ENCODE data around the gene ABL1. TPM values are rescaled to one million over a fixed set of nuclear protein-coding genes. Genes with fewer than 3 reads are reported as not detected.
"Not testable (repeated sequence)": the region's sequence is repeated elsewhere in the genome, so short reads cannot be mapped to it uniquely, and the experiment has no call there.

The ABL1 gene
- total RNA-seq, 1 donor from 2014 or later = 113 TPM

DNA sequence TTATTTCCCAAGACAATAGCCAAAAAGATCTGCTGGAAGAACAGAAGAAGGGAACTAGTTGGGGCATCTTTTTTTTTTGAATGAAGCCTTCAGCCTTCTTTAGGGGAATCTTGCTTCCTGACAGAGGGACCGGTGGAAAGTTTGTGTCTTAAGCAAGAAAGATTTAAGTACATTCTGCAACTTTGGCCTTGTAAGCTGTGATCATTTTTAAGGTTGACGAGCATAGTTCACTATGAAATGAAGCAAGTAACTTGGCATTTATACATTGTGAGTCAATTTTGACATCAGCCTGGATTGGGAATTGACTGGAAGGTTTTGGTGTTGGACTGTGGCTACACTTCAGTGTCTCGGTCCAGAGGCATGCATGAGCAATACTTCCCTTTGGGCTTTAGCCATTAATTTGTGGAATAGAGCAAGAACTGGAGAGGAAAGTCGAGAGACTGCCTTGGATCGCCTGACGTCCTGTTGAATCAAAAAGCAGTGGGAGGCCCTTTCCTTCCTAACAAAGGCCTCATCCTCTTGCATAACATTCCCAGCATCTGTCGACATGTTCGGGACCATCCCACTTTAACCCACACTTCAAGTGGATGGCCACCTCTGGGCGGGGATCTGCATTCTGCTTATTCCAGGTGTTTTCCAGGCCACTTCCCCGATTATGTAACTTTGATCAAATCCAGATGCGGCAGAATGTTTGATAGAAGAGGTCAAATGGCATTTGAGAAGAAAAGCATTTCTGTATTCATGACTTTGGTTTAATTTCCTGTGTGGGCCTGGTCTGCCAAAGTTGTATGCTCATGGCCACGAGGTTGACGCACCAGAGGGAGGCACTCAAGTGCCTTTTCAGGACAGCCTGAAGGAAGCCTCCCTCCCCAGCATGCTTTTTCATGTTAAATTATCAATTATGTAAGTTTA lies 12.5 kb downstream of the ABL1 start:
- Mint-ChIP-seq H3K4me1 (ENCODE audit: low read depth) (peaks cover 28% of the 10 kb centered on the region), H3K9me3 (ENCODE audit: low read depth) (no peaks in the 10 kb centered on the region), H3K27me3 (no peaks in the 10 kb centered on the region), H3K36me3 (ENCODE audit: insufficient read depth) (peaks cover 6% of the 10 kb centered on the region), H3K4me3 (ENCODE audit: low read depth) (no peak overlapping the region), H3K27ac (peak overlapping the region; percentile 76)
- TF ChIP-seq, protein P1, sequence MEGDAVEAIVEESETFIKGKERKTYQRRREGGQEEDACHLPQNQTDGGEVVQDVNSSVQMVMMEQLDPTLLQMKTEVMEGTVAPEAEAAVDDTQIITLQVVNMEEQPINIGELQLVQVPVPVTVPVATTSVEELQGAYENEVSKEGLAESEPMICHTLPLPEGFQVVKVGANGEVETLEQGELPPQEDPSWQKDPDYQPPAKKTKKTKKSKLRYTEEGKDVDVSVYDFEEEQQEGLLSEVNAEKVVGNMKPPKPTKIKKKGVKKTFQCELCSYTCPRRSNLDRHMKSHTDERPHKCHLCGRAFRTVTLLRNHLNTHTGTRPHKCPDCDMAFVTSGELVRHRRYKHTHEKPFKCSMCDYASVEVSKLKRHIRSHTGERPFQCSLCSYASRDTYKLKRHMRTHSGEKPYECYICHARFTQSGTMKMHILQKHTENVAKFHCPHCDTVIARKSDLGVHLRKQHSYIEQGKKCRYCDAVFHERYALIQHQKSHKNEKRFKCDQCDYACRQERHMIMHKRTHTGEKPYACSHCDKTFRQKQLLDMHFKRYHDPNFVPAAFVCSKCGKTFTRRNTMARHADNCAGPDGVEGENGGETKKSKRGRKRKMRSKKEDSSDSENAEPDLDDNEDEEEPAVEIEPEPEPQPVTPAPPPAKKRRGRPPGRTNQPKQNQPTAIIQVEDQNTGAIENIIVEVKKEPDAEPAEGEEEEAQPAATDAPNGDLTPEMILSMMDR (IDR thresholded peaks at IDR 0.05; ENCODE audit: unreplicated experiment) = no peak
- no peak for DNase-seq (ENCODE audit: low spot score, unreplicated experiment)

DNA sequence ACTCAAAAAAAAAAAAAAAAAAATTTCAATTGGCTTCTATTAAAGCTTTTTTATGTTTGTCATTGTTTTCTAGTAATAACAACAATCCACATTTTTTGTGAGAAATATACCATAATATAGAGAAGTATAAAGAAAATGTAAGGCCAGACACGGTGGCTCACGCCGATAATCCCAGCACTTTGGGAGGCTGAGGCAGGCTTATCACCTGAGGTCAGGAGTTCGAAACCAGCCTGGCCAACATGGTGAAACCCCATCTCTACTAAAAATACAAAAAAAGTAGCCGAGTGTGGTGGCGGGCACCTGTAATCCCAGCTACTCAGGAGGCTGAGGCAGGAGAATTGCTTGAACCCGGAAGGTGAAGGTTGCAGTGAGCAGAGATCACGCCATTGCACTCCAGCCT lies 13.5 kb downstream of the ABL1 start:
- peaks cover 22% of the 10 kb centered on the region for H3K4me1 Mint-ChIP-seq (ENCODE audit: low read depth)
- not testable (repeated sequence) for H3K4me3 Mint-ChIP-seq (ENCODE audit: low read depth); H3K27me3 Mint-ChIP-seq; H3K27ac Mint-ChIP-seq; H3K9me3 Mint-ChIP-seq (ENCODE audit: low read depth); H3K36me3 Mint-ChIP-seq (ENCODE audit: insufficient read depth); DNase-seq (ENCODE audit: low spot score, unreplicated experiment)

DNA sequence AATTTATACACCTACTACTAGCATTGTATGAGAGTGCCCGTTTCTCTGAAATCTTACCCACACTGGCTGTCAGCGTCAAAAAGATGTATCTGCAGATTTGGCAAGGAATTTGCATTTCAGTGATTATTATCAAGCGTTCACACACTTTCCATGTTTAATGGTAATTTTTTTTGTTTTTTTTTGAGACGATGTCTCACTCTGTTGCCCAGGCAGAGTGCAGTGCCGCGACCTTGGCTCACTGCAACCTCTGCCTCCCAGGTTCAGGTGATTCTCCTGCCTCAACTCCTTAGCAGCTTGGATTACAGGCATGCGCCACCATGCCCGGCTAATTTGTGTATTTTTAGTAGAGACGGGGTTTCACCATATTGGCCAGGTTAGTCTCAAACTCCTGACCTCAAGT lies 14.3 kb downstream of the ABL1 start:
- DNase-seq (ENCODE audit: low spot score, unreplicated experiment) = no peak
- Mint-ChIP-seq H3K4me1 (ENCODE audit: low read depth) (peaks cover 15% of the 10 kb centered on the region), H3K27ac (no peak overlapping the region), H3K27me3 (no peaks in the 10 kb centered on the region), H3K9me3 (ENCODE audit: low read depth) (no peaks in the 10 kb centered on the region), H3K36me3 (ENCODE audit: insufficient read depth) (peaks cover 12% of the 10 kb centered on the region), H3K4me3 (ENCODE audit: low read depth) (no peak overlapping the region)
- TF ChIP-seq, protein P1 (IDR thresholded peaks at IDR 0.05; ENCODE audit: unreplicated experiment) = no peak

DNA sequence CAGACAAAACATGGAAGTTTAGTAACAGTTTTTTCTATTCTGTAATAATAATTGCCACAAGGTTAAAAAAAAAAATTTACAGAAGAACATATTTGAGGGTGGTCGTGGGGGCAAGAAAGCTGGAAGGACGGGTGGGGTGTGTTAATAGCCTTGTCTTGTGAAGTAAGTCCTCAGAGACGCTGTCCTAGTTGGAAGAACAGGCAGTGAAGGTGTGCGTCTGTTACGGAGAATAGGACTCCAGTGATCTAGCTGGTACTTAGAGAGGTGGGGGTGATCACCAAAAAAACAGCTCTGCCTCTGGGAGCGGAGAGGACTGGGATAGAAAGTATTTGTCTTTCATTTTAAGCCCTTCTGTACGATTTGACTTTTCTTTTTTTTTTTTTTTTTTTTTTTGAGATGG lies 17.7 kb downstream of the ABL1 start:
- Mint-ChIP-seq H3K27me3 (no peaks in the 10 kb centered on the region), H3K27ac (peak overlapping the region; percentile 19), H3K9me3 (ENCODE audit: low read depth) (no peaks in the 10 kb centered on the region), H3K4me1 (ENCODE audit: low read depth) (peaks cover under 1% of the 10 kb centered on the region), H3K36me3 (ENCODE audit: insufficient read depth) (peaks cover 16% of the 10 kb centered on the region), H3K4me3 (ENCODE audit: low read depth) (no peak overlapping the region)
- TF ChIP-seq, protein P1 (IDR thresholded peaks at IDR 0.05; ENCODE audit: unreplicated experiment) = no peak
- DNase-seq (ENCODE audit: low spot score, unreplicated experiment) = no peak

DNA sequence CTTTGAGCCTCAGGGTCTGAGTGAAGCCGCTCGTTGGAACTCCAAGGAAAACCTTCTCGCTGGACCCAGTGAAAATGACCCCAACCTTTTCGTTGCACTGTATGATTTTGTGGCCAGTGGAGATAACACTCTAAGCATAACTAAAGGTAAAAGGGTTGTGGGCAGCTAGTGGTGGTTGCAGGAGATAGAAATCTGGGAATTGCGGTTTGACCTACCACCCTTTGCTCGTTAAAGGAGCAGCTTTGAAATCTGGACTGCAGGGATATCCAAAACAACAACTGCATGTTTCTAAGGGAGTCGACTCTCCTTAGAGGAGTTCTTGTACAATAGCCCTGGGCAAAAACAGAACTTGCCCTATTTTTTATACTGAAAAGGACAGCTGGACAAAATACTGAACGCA lies 19.0 kb downstream of the ABL1 start:
- no peaks in the 10 kb centered on the region for H3K27me3 Mint-ChIP-seq
- H3K4me3 Mint-ChIP-seq (ENCODE audit: low read depth) = no peak overlapping the region
- peak overlapping the region; percentile 80 for H3K27ac Mint-ChIP-seq
- H3K9me3 Mint-ChIP-seq (ENCODE audit: low read depth) = no peaks in the 10 kb centered on the region
- peaks cover 11% of the 10 kb centered on the region for H3K4me1 Mint-ChIP-seq (ENCODE audit: low read depth)
- H3K36me3 Mint-ChIP-seq (ENCODE audit: insufficient read depth) = peaks cover 16% of the 10 kb centered on the region
- no peak for DNase-seq (ENCODE audit: low spot score, unreplicated experiment)
- TF ChIP-seq, protein P1 (IDR thresholded peaks at IDR 0.05; ENCODE audit: unreplicated experiment) = no peak

DNA sequence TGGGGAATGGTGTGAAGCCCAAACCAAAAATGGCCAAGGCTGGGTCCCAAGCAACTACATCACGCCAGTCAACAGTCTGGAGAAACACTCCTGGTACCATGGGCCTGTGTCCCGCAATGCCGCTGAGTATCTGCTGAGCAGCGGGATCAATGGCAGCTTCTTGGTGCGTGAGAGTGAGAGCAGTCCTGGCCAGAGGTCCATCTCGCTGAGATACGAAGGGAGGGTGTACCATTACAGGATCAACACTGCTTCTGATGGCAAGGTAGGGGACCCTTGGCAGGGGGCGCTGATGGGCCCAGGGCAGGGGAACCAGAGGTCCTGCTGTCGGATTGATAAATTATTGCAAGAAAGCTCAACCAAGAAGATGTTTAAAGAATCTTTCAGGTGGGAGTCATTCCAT lies 19.8 kb downstream of the ABL1 start:
- Mint-ChIP-seq H3K27me3 (no peaks in the 10 kb centered on the region), H3K4me1 (ENCODE audit: low read depth) (peaks cover 11% of the 10 kb centered on the region), H3K36me3 (ENCODE audit: insufficient read depth) (peaks cover 17% of the 10 kb centered on the region), H3K4me3 (ENCODE audit: low read depth) (no peak overlapping the region), H3K9me3 (ENCODE audit: low read depth) (no peaks in the 10 kb centered on the region), H3K27ac (peak overlapping the region; percentile 56)
- DNase-seq (ENCODE audit: low spot score, unreplicated experiment) = no peak
- TF ChIP-seq, protein P1 (IDR thresholded peaks at IDR 0.05; ENCODE audit: unreplicated experiment) = no peak
